ENCODE results near the gene ABRAXAS1.

ABRAXAS1 gene

GRCh38 chr4:83484500-83485461, at the start of gene ABRAXAS1 (continued):
- no peak for TF ChIP-seq ZNF138 (tag by site-specific recombination; IDR thresholded peaks at IDR 0.05; ENCODE audit: borderline replicate concordance)
- no peak for TF ChIP-seq ZNF626 (tag by site-specific recombination; IDR thresholded peaks at IDR 0.05)
- TF ChIP-seq ZNF449 (tag by site-specific recombination; IDR thresholded peaks at IDR 0.05) = no peak
- no peak for TF ChIP-seq ZSCAN23 (tag by site-specific recombination; IDR thresholded peaks at IDR 0.05)
- no peak for TF ChIP-seq ZNF223 (tag by site-specific recombination; IDR thresholded peaks at IDR 0.05)
- TF ChIP-seq ZNF677 (tag by site-specific recombination; IDR thresholded peaks at IDR 0.05) = no peak
- TF ChIP-seq ZNF211 (tag by site-specific recombination; IDR thresholded peaks at IDR 0.05; ENCODE audit: low read depth) = no peak
- 0 out of 2 replicates have a peak, but pooled peaks have one; percentile 12 for TF ChIP-seq ZBTB6 (tag by site-specific recombination; IDR thresholded peaks at IDR 0.05)
- no peak for TF ChIP-seq ZNF544 (tag by site-specific recombination; IDR thresholded peaks at IDR 0.05)
- TF ChIP-seq, protein P1, sequence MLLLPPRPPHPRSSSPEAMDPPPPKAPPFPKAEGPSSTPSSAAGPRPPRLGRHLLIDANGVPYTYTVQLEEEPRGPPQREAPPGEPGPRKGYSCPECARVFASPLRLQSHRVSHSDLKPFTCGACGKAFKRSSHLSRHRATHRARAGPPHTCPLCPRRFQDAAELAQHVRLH (tag by site-specific recombination; IDR thresholded peaks at IDR 0.05) = no peak
- TF ChIP-seq ZNF366 (tag by site-specific recombination; conservative IDR thresholded peaks at IDR 0.05) = peak; percentile 70
- TF ChIP-seq YY2 (tag by site-specific recombination; IDR thresholded peaks at IDR 0.05) = no peak
- no peak for TF ChIP-seq ZNF488 (tag by site-specific recombination; IDR thresholded peaks at IDR 0.05)
- TF ChIP-seq ZNF571 (tag by site-specific recombination; IDR thresholded peaks at IDR 0.05) = no peak
- TF ChIP-seq OVOL3 (tag by site-specific recombination; IDR thresholded peaks at IDR 0.05) = no peak
- peak; percentile 63; the same call in 1 of the 2 replicates for TF ChIP-seq ZNF561 (tag by site-specific recombination; IDR thresholded peaks at IDR 0.05; ENCODE audit: borderline replicate concordance)
- TF ChIP-seq ZNF133 (tag by site-specific recombination; IDR thresholded peaks at IDR 0.05) = no peak
- TF ChIP-seq YY1 (tag by site-specific recombination; IDR thresholded peaks at IDR 0.05) = no peak; the same call in 1 of the 2 replicates
- TF ChIP-seq SP3 (tag by site-specific recombination; IDR thresholded peaks at IDR 0.05) = peak; percentile 66
- no peak for TF ChIP-seq ZNF362 (tag by site-specific recombination; IDR thresholded peaks at IDR 0.05)
- peak; percentile 50 for TF ChIP-seq GLIS1 (tag by site-specific recombination; IDR thresholded peaks at IDR 0.05)
- TF ChIP-seq, protein P2, sequence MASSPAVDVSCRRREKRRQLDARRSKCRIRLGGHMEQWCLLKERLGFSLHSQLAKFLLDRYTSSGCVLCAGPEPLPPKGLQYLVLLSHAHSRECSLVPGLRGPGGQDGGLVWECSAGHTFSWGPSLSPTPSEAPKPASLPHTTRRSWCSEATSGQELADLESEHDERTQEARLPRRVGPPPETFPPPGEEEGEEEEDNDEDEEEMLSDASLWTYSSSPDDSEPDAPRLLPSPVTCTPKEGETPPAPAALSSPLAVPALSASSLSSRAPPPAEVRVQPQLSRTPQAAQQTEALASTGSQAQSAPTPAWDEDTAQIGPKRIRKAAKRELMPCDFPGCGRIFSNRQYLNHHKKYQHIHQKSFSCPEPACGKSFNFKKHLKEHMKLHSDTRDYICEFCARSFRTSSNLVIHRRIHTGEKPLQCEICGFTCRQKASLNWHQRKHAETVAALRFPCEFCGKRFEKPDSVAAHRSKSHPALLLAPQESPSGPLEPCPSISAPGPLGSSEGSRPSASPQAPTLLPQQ (tag by site-specific recombination; IDR thresholded peaks at IDR 0.05) = peak; percentile 78
- TF ChIP-seq ZNF184 (tag by site-specific recombination; IDR thresholded peaks at IDR 0.05) = peak; percentile 39; the same call in 1 of the 2 replicates
- no peak for TF ChIP-seq ZNF549 (tag by site-specific recombination; IDR thresholded peaks at IDR 0.05)
- no peak for TF ChIP-seq ZNF404 (tag by site-specific recombination; IDR thresholded peaks at IDR 0.05)
- TF ChIP-seq, protein P3, sequence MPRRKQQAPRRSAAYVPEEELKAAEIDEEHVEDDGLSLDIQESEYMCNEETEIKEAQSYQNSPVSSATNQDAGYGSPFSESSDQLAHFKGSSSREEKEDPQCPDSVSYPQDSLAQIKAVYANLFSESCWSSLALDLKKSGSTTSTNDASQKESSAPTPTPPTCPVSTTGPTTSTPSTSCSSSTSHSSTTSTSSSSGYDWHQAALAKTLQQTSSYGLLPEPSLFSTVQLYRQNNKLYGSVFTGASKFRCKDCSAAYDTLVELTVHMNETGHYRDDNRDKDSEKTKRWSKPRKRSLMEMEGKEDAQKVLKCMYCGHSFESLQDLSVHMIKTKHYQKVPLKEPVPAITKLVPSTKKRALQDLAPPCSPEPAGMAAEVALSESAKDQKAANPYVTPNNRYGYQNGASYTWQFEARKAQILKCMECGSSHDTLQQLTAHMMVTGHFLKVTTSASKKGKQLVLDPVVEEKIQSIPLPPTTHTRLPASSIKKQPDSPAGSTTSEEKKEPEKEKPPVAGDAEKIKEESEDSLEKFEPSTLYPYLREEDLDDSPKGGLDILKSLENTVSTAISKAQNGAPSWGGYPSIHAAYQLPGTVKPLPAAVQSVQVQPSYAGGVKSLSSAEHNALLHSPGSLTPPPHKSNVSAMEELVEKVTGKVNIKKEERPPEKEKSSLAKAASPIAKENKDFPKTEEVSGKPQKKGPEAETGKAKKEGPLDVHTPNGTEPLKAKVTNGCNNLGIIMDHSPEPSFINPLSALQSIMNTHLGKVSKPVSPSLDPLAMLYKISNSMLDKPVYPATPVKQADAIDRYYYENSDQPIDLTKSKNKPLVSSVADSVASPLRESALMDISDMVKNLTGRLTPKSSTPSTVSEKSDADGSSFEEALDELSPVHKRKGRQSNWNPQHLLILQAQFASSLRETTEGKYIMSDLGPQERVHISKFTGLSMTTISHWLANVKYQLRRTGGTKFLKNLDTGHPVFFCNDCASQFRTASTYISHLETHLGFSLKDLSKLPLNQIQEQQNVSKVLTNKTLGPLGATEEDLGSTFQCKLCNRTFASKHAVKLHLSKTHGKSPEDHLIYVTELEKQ (tag by site-specific recombination; IDR thresholded peaks at IDR 0.05; ENCODE audit: borderline replicate concordance) = no peak
- TF ChIP-seq, protein P4, sequence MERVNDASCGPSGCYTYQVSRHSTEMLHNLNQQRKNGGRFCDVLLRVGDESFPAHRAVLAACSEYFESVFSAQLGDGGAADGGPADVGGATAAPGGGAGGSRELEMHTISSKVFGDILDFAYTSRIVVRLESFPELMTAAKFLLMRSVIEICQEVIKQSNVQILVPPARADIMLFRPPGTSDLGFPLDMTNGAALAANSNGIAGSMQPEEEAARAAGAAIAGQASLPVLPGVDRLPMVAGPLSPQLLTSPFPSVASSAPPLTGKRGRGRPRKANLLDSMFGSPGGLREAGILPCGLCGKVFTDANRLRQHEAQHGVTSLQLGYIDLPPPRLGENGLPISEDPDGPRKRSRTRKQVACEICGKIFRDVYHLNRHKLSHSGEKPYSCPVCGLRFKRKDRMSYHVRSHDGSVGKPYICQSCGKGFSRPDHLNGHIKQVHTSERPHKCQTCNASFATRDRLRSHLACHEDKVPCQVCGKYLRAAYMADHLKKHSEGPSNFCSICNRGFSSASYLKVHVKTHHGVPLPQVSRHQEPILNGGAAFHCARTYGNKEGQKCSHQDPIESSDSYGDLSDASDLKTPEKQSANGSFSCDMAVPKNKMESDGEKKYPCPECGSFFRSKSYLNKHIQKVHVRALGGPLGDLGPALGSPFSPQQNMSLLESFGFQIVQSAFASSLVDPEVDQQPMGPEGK (tag by site-specific recombination; IDR thresholded peaks at IDR 0.05) = peak; percentile 78
